Activated T-helper 17 cell treated with anti-CD3 and anti-CD28 coated beads, Interleukin-2, amount 50 U/mL, for 72 hours (primary cell): ENCODE data around the gene ACTR6. TPM values are rescaled to one million over a fixed set of nuclear protein-coding genes. Genes with fewer than 3 reads are reported as not detected.
"Not testable (repeated sequence)": the region's sequence is repeated elsewhere in the genome, so short reads cannot be mapped to it uniquely, and the experiment has no call there.

ENCODE experiments used
- ATAC-seq: fragments of 150-1000 bp; cut with Tn5 transposase; replicated peaks from 2 replicates; pipeline ENCODE4 v1.10.0; 2021; ENCODE audit warnings: mild to moderate bottlenecking, moderate library complexity
- H3K27ac Mint-ChIP-seq: one replicate; pipeline ENCODE4 v1.8.0; 2022; ENCODE audit warnings: mixed read lengths
- H3K27me3 Mint-ChIP-seq: one replicate; pipeline ENCODE4 v1.8.0; 2022; ENCODE audit warnings: mixed read lengths
- H3K36me3 Mint-ChIP-seq: one replicate; pipeline ENCODE4 v1.8.0; 2022; ENCODE audit warnings: low read depth, mild to moderate bottlenecking, mixed read lengths
- H3K4me1 Mint-ChIP-seq: one replicate; pipeline ENCODE4 v1.8.0; 2022; ENCODE audit warnings: mixed read lengths
- H3K4me3 Mint-ChIP-seq: one replicate; pipeline ENCODE4 v1.8.0; 2022; ENCODE audit warnings: mild to moderate bottlenecking, mixed read lengths
- H3K9me3 Mint-ChIP-seq: one replicate; pipeline ENCODE4 v1.8.0; 2022; ENCODE audit warnings: mixed read lengths
- total RNA-seq, 2 donors: library from RNA; stranded (reverse); gene quantifications; one replicate each; pipeline ENCODE4 v1.2.3, GENCODE V29; 2022

The ACTR6 gene
- total RNA-seq, 2 donors from 2014 or later, result 31.0 to 40.6 TPM

DNA sequence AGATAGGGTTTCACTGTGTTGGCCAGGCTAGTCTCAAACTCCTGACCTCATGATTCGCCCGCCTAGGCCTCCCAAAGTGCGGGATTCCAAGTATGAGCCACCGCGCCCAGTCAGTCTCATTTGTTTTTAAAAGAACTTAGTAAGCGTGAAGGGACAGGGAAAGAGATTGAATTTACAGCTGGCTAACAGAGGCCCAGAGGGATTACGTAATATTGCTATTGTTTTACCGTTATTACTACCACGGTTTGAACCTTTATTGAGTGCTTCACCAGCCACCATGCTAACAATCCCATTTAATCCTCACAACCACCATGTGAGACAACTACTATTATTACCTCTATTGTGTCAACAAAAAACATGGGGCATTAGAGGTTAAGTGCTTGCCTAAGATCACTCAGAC, 31.3 kb upstream of the ACTR6 start:
- no peak for ATAC-seq
- Mint-ChIP-seq H3K27ac (no peak overlapping the region), H3K4me1 (peaks cover 1% of the 10 kb centered on the region), H3K9me3 (no peaks in the 10 kb centered on the region), H3K4me3 (no peak overlapping the region), H3K36me3 (peaks cover 13% of the 10 kb centered on the region), H3K27me3 (no peaks in the 10 kb centered on the region)

GRCh38 chr12:100170313-100170858, 30.2 kb upstream of the ACTR6 start:
- no peaks in the 10 kb centered on the region for H3K27me3 Mint-ChIP-seq
- H3K27ac Mint-ChIP-seq, result no peak overlapping the region
- H3K4me3 Mint-ChIP-seq, result no peak overlapping the region
- H3K9me3 Mint-ChIP-seq, result no peaks in the 10 kb centered on the region
- H3K36me3 Mint-ChIP-seq, result peaks cover 20% of the 10 kb centered on the region
- no peak for ATAC-seq
- no peaks in the 10 kb centered on the region for H3K4me1 Mint-ChIP-seq

GRCh38 chr12:100171248-100171647, 29.4 kb upstream of the ACTR6 start:
- Mint-ChIP-seq H3K4me1 (no peaks in the 10 kb centered on the region), H3K27me3 (no peaks in the 10 kb centered on the region), H3K9me3 (no peaks in the 10 kb centered on the region), H3K36me3 (peaks cover 24% of the 10 kb centered on the region), H3K27ac (no peak overlapping the region), H3K4me3 (no peak overlapping the region)
- ATAC-seq, result no peak

DNA sequence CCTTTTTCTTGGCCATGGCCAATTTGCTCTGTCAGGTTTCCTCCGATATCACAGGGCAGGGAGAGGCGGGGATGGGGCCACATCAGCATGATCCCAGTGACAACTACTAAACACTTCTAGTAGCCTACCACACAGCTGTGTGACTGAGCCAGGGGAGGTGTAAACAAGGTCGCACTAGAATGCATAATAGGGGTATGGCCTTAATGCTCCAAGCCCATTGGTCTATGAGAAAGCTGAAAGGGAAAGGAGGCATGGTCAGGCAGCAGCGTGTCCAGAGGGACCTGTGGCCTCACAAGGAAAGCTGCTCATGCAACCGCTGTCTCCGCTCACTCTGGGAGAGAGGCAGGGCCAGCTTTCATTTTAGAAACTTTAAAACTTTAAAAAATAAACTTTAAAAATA, 27.5 kb upstream of the ACTR6 start:
- no peak overlapping the region for H3K27ac Mint-ChIP-seq

GRCh38 chr12:100174495-100174894, 26.1 kb upstream of the ACTR6 start:
- H3K27me3 Mint-ChIP-seq, result no peaks in the 10 kb centered on the region
- H3K36me3 Mint-ChIP-seq, result peaks cover 45% of the 10 kb centered on the region
- H3K4me1 Mint-ChIP-seq, result no peaks in the 10 kb centered on the region
- H3K4me3 Mint-ChIP-seq, result no peak overlapping the region
- H3K27ac Mint-ChIP-seq, result no peak overlapping the region
- no peak for ATAC-seq
- H3K9me3 Mint-ChIP-seq, result no peaks in the 10 kb centered on the region

More for the DNA sequence above, 27.5 kb upstream of the ACTR6 start:
- Mint-ChIP-seq H3K27me3 (no peaks in the 10 kb centered on the region), H3K9me3 (no peaks in the 10 kb centered on the region), H3K4me1 (no peaks in the 10 kb centered on the region), H3K36me3 (peaks cover 38% of the 10 kb centered on the region), H3K4me3 (no peak overlapping the region)
- ATAC-seq, result no peak

GRCh38 chr12:100176493-100176892, 24.1 kb upstream of the ACTR6 start:
- H3K4me3 Mint-ChIP-seq, ATAC-seq, H3K27me3 Mint-ChIP-seq, H3K27ac Mint-ChIP-seq, H3K4me1 Mint-ChIP-seq, H3K9me3 Mint-ChIP-seq: not testable (repeated sequence)
- peaks cover 56% of the 10 kb centered on the region for H3K36me3 Mint-ChIP-seq

- no peak overlapping the region for H3K27ac Mint-ChIP-seq
- no peaks in the 10 kb centered on the region for H3K27me3 Mint-ChIP-seq
- H3K4me1 Mint-ChIP-seq, result peaks cover 3% of the 10 kb centered on the region
- H3K36me3 Mint-ChIP-seq, result peaks cover 43% of the 10 kb centered on the region
- H3K9me3 Mint-ChIP-seq, result no peaks in the 10 kb centered on the region
- no peak overlapping the region for H3K4me3 Mint-ChIP-seq
- no peak for ATAC-seq
Measured at GRCh38 chr12:100179252-100179651, 21.4 kb upstream of the ACTR6 start.

DNA sequence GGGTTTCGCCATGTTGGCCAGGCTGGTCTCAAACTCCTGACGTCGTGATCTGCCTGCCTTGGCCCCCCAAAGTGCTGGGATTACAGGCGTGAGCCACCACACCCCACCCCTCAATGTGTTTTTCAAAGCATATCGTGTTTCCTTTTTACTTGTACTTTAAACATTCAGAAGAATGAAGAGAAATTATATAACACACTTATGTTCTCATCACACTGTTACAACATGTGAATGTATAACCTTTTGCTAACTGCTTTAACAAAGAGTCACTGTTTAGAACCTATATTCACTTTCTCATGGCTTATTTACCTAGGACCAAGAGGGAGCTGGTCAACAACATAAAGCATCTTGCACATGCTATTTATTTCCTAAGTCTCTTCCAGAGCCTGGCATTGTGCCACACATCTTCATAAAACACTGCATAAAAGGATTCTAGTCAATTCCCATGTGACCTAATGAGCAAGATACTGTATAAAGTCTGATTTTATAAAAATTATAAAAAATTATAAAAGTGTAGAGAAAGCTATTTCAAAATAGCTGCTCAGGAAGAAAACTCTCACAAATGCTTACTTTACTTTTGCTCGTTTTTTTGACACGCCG, 16.0 kb upstream of the ACTR6 start:
- Mint-ChIP-seq H3K4me1 (peaks cover 3% of the 10 kb centered on the region), H3K27ac (no peak overlapping the region), H3K36me3 (peaks cover 10% of the 10 kb centered on the region), H3K4me3 (no peak overlapping the region), H3K9me3 (no peaks in the 10 kb centered on the region), H3K27me3 (no peaks in the 10 kb centered on the region)
- no peak for ATAC-seq

GRCh38 chr12:100185361-100185894, 15.2 kb upstream of the ACTR6 start:
- H3K9me3 Mint-ChIP-seq, result no peaks in the 10 kb centered on the region
- H3K27ac Mint-ChIP-seq, result no peak overlapping the region
- no peak overlapping the region for H3K4me3 Mint-ChIP-seq
- H3K27me3 Mint-ChIP-seq, result no peaks in the 10 kb centered on the region
- H3K36me3 Mint-ChIP-seq, result peaks cover 9% of the 10 kb centered on the region
- H3K4me1 Mint-ChIP-seq, result peaks cover 3% of the 10 kb centered on the region
- peak; percentile 50 for ATAC-seq

GRCh38 chr12:100186071-100186470, 14.5 kb upstream of the ACTR6 start:
- H3K27ac Mint-ChIP-seq, result no peak overlapping the region
- no peaks in the 10 kb centered on the region for H3K9me3 Mint-ChIP-seq
- ATAC-seq, result no peak
- peaks cover 5% of the 10 kb centered on the region for H3K36me3 Mint-ChIP-seq
- peaks cover under 1% of the 10 kb centered on the region for H3K4me1 Mint-ChIP-seq
- H3K27me3 Mint-ChIP-seq, result no peaks in the 10 kb centered on the region
- H3K4me3 Mint-ChIP-seq, result no peak overlapping the region

DNA sequence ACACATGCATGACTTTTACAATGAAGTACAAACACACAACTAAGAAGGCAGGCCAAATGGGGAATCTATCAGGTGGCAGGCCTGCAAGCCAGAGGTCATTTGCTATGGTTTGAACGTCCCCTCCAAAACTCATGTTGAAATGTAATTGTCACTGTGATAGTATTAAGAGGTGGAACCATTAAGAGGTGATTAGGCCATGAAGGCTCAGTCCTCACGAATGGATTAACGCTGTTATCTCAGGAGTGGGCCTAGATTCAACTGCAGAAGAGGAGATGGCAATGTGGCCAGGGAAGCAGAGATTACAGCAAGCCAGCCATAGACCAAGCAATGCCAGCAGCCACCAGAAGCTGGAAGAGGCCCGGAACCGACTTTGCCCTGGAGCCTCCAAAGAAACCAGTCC, 13.5 kb upstream of the ACTR6 start:
- no peak overlapping the region for H3K4me3 Mint-ChIP-seq
- H3K36me3 Mint-ChIP-seq, result peaks cover 5% of the 10 kb centered on the region
- no peaks in the 10 kb centered on the region for H3K9me3 Mint-ChIP-seq
- no peaks in the 10 kb centered on the region for H3K27me3 Mint-ChIP-seq
- H3K27ac Mint-ChIP-seq, result no peak overlapping the region
- no peaks in the 10 kb centered on the region for H3K4me1 Mint-ChIP-seq
- ATAC-seq, result no peak

DNA sequence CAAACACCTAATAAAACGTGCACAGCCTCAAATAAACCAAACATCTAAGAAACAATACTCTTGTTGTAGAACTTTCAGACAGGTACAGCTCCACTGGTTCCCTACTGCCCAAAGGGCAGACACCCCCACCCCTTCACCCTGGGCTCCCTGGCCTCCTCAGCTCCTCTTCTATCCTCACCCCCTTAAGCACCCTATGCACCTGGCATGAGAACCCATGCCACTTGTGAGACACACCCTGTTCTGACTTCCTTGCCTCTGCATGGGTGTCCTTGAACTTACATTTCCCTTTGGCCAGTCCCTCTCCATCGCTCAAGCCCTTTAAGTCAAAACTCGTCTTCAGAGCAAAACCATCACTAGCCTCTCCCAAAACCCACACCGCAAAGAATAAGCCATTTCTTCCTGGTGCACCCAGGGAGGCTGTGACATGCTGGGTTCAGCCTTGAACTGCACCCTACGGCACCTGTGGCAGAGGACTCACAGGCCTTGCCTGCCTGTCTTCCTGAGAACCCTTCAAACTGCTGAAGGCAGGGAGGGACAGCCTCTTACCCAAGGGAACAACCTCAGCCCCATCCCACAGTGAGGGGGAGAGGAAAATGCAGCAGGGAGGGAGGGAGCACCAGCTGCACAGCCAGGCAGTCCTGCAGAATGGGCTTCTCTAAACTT, 12.6 kb upstream of the ACTR6 start:
- H3K4me1 Mint-ChIP-seq, result no peaks in the 10 kb centered on the region
- no peaks in the 10 kb centered on the region for H3K27me3 Mint-ChIP-seq
- no peak overlapping the region for H3K4me3 Mint-ChIP-seq
- peaks cover 5% of the 10 kb centered on the region for H3K36me3 Mint-ChIP-seq
- ATAC-seq, result no peak
- H3K27ac Mint-ChIP-seq, result no peak overlapping the region
- no peaks in the 10 kb centered on the region for H3K9me3 Mint-ChIP-seq

GRCh38 chr12:100188888-100189635, 11.6 kb upstream of the ACTR6 start:
- H3K36me3 Mint-ChIP-seq, result peaks cover 12% of the 10 kb centered on the region
- not testable (repeated sequence) for H3K4me3 Mint-ChIP-seq, H3K4me1 Mint-ChIP-seq, H3K27me3 Mint-ChIP-seq, H3K9me3 Mint-ChIP-seq, H3K27ac Mint-ChIP-seq, ATAC-seq

DNA sequence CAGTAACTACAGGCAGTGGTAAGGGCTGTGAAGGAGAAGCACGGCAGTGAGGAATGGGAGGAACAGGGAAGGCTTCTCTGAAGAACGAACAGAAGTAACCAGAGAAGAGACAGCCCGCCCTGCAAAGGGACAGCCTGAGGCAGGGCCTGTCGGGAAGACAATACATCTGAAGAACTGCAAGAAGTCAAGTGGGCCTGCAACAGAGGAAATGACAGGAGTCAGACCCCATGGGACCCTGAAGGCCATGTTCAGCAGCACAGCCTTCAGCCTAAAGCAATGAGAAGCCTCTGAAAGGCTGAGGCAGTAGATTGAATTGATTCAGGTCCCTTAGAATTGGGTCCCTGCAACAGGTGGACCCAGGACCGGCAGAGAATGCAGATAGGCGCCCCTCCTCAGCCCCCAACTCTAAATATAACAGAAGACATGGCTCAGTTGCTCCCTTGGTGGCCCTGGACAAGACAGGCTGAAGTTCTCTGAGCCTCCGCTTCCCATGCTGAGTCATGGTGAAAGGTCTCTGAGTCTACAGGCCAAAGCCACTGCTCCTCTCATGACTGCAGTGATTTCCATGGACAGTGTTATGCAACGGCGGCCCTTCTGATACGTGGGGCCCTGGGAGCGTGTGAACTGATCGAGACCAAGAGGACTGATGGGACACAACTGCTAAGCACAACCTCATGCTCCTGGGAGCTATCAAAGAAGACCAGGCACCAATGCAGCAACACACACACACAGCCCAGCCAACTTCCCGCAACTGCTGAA, 10.8 kb upstream of the ACTR6 start:
- H3K36me3 Mint-ChIP-seq, result peaks cover 19% of the 10 kb centered on the region

More for the DNA sequence above, 10.8 kb upstream of the ACTR6 start:
- no peaks in the 10 kb centered on the region for H3K4me1 Mint-ChIP-seq
- ATAC-seq, result no peak
- H3K9me3 Mint-ChIP-seq, result no peaks in the 10 kb centered on the region
- no peak overlapping the region for H3K4me3 Mint-ChIP-seq
- H3K27ac Mint-ChIP-seq, result no peak overlapping the region
- no peaks in the 10 kb centered on the region for H3K27me3 Mint-ChIP-seq
